Activated CD4-positive, alpha-beta T cell treated with anti-CD3 and anti-CD28 coated beads, Interleukin-2, Interleukin-4, amounts not matched to agents 100 ng/mL and 50 ng/mL, durations not matched to agents 16 hours and 8 hours (primary cell): Measurements from ENCODE around the gene ATP9B.
A peak's percentile ranks its signal among the peaks of the same experiment; 100 is the strongest.

Experiments
- DNase-seq: peaks from one replicate; pipeline ENCODE4 v3.0.0-alpha.2; 2020; ENCODE audit warnings: low spot score

The ATP9B gene

GRCh38 chr18:79199691-79200374 lies 130.6 kb downstream of the ATP9B start:
- DNase-seq = peak; percentile 32

- DNase-seq = no peak
Observed at GRCh38 chr18:79200546-79201268, 131.5 kb downstream of the ATP9B start.

GRCh38 chr18:79203017-79203605 lies 133.9 kb downstream of the ATP9B start:
- peak; percentile 21 for DNase-seq

- DNase-seq = no peak
Observed at GRCh38 chr18:79204889-79205807, 136.0 kb downstream of the ATP9B start.

- no peak for DNase-seq
Observed at GRCh38 chr18:79206444-79206843, 137.2 kb downstream of the ATP9B start.

GRCh38 chr18:79208906-79209305 lies 139.7 kb downstream of the ATP9B start:
- no peak for DNase-seq

GRCh38 chr18:79210002-79210910 lies 141.1 kb downstream of the ATP9B start:
- no peak for DNase-seq

- DNase-seq = no peak
Observed at GRCh38 chr18:79211844-79212243, 142.7 kb downstream of the ATP9B start.

GRCh38 chr18:79214056-79214455 lies 144.9 kb downstream of the ATP9B start:
- no peak for DNase-seq

- DNase-seq = no peak
Observed at GRCh38 chr18:79216176-79216575, 147.0 kb downstream of the ATP9B start.

- DNase-seq = no peak
Observed at GRCh38 chr18:79217979-79218604, 148.9 kb downstream of the ATP9B start.

GRCh38 chr18:79218605-79219190 lies 149.5 kb downstream of the ATP9B start:
- no peak for DNase-seq

GRCh38 chr18:79221136-79221535 lies 151.9 kb downstream of the ATP9B start:
- no peak for DNase-seq

GRCh38 chr18:79222790-79223189 lies 153.6 kb downstream of the ATP9B start:
- no peak for DNase-seq

- no peak for DNase-seq
Observed at GRCh38 chr18:79223431-79223830, 154.2 kb downstream of the ATP9B start.

- DNase-seq = no peak
Observed at GRCh38 chr18:79224381-79224780, 155.2 kb downstream of the ATP9B start.

GRCh38 chr18:79227621-79228020 lies 158.4 kb downstream of the ATP9B start:
- no peak for DNase-seq

- DNase-seq = no peak
Observed at GRCh38 chr18:79229431-79229830, 160.2 kb downstream of the ATP9B start.

- no peak for DNase-seq
Observed at GRCh38 chr18:79234438-79234837, 165.2 kb downstream of the ATP9B start.

- DNase-seq = no peak
Observed at GRCh38 chr18:79239631-79240030, 170.4 kb downstream of the ATP9B start.
